Panc1 (cell line): ENCODE measurements around the gene ACER3. TPM values are rescaled to one million over a fixed set of nuclear protein-coding genes. Genes with fewer than 3 reads are reported as not detected.

Source experiments
- ATAC-seq: fragments of 200-7000 bp; cut with Tn5 transposase; 2 replicates; pipeline ENCODE4 v1.9.1; 2020; ENCODE audit warnings: mild to moderate bottlenecking, moderate library complexity
- BruUV-seq: library from RNA; stranded (reverse); fragments of 400-500 nt; replicated peaks from 2 replicates; lab custom pipeline; 2021; lab: Mats Ljungman, UMichigan
- CTCF ChIA-PET: fragments of 300-600 bp; sonication (Branson Sonifier 250); formaldehyde crosslinking; loops from one replicate; lab custom pipeline; 2022; ENCODE audit warnings: antibody characterized with exemption; lab: Charles Lee
- POLR2A ChIA-PET: fragments of 300-600 bp; sonication (Branson Sonifier 250); formaldehyde crosslinking; loops from one replicate; lab custom pipeline; 2022; ENCODE audit warnings: antibody characterized with exemption; lab: Charles Lee
- DNase-seq: peaks from one replicate; pipeline ENCODE4 v3.0.0-alpha.2; 2010; ENCODE audit warnings: low read depth, low spot score
- H3K27ac ChIP-seq: 2 replicates; pipeline ENCODE4 v1.5.1; 2011; ENCODE audit warnings: mild to moderate bottlenecking, low read length, inconsistent platforms
- H3K27me3 ChIP-seq: fragments of 200-500 bp; sonication (Bioruptor generic); 2 replicates; pipeline ENCODE4 v1.6.0; 2014; ENCODE audit warnings: low read length, inconsistent platforms; ENCODE audit not compliant: control insufficient read depth, insufficient read depth
- H3K36me3 ChIP-seq: fragments of 200-500 bp; sonication (Bioruptor generic); 2 replicates; pipeline ENCODE4 v1.5.1; 2014; ENCODE audit warnings: inconsistent platforms, mild to moderate bottlenecking, low read length, moderate library complexity; ENCODE audit not compliant: control insufficient read depth, insufficient read depth
- H3K4me1 ChIP-seq: 2 replicates; pipeline ENCODE4 v1.5.1; 2011; ENCODE audit warnings: inconsistent platforms, mild to moderate bottlenecking, low read length, moderate library complexity; ENCODE audit not compliant: control insufficient read depth, insufficient read depth
- H3K4me3 ChIP-seq, 2 experiments: 2 replicates each; pipeline ENCODE4 v1.5.1; 2011 to 2012; ENCODE audit warnings: low read depth in 2 of 2, low read length in 2 of 2, mild to moderate bottlenecking in 2 of 2, inconsistent platforms in 1 of 2, moderate library complexity in 1 of 2
- H3K9me3 ChIP-seq: fragments of 200-500 bp; sonication (Bioruptor generic); 2 replicates; pipeline ENCODE4 v1.5.1; 2014; ENCODE audit warnings: low read depth, mild to moderate bottlenecking, inconsistent platforms, low read length, moderate library complexity; ENCODE audit not compliant: control insufficient read depth, insufficient read depth
- POLR2AphosphoS5 ChIP-seq: IDR thresholded peaks from 2 replicates; pipeline ENCODE4 v1.6.1; 2012; ENCODE audit warnings: mild to moderate bottlenecking, low read depth, low read length, moderate library complexity
- SIN3A ChIP-seq: IDR thresholded peaks from 2 replicates; pipeline ENCODE4 v1.6.1; 2012; ENCODE audit warnings: low read depth, mild to moderate bottlenecking, low read length, moderate library complexity, borderline replicate concordance; ENCODE audit not compliant: insufficient read depth
- TCF7L2 ChIP-seq: IDR thresholded peaks from 2 replicates; pipeline ENCODE4 v1.6.1; 2011; ENCODE audit warnings: mild to moderate bottlenecking, low read depth, low read length, inconsistent platforms
- in situ Hi-C: cut with HindIII; loops from 2 replicates; pipeline ENCODE4 v1.10.0; 2016; ENCODE audit warnings: low sequenced_read_pairs, low pct_unique_long_range_greater_than_20kb
- intact Hi-C: fragments of 100-400 bp; cut with micrococcal nuclease; formaldehyde crosslinking; loops from one replicate; pipeline ENCODE4 v1.10.0; 2022; ENCODE audit not compliant: unreplicated experiment
- total RNA-seq: library from RNA; stranded (reverse); gene quantifications from one replicate; pipeline ENCODE4 v1.2.1, GENCODE V29; 2021; ENCODE audit not compliant: unreplicated experiment
- TF ChIP-seq, protein P1 (sequence below): fragments of 450-650 bp; IDR thresholded peaks from 2 replicates; pipeline ENCODE4 v1.5.1; 2017; ENCODE audit warnings: mild to moderate bottlenecking
- TF ChIP-seq, protein P2 (sequence below), 2 experiments: IDR thresholded peaks; 2 replicates each; pipeline ENCODE4 v1.6.1; 2011 to 2012; ENCODE audit warnings: low read depth in 2 of 2, control low read depth in 1 of 2, low read length in 1 of 2, mild to moderate bottlenecking in 1 of 2, moderate library complexity in 1 of 2; ENCODE audit not compliant: insufficient read depth in 1 of 2

Gene ACER3
- total RNA-seq, 1 experiment from 2014 or later = 41.8 TPM

DNA sequence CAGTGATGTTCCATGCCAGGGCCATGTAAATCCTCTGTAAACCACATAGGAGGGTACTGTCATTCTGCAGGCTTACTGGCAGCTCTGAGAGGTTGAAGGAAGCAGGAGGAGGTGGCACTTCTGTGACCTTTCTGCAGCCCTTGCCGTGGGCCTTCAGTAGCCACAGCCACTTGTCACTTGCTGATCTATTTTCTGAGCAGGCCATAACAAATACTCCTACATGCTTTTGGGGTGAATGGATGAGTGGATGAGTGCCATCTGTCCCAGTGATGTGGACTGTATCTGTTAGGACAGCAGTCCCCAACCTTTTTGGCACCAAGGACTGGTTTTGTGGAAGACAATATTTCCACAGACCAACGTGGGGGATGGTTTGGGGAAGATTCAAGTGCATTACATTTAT lies 183.6 kb downstream of the ACER3 start:
- H3K4me3 ChIP-seq = no peak overlapping the region
- intact Hi-C loops (no loop called here), in situ Hi-C loops (no loop called here)
- ChIA-PET POLR2A (no interaction called here), CTCF (interaction anchor here (0.6 to 1.9 kb wide), 4 partner anchors 20 to 125 kb away, joined by 3 to 13 read pairs (median 6); no protein-coding TSS in a partner anchor)
- no peaks in the 10 kb centered on the region for H3K9me3 ChIP-seq
- ATAC-seq (no peak), DNase-seq (no peak)
- TF ChIP-seq POLR2AphosphoS5 (no peak), SIN3A (no peak), TCF7L2 (no peak)
- TF ChIP-seq, protein P1, sequence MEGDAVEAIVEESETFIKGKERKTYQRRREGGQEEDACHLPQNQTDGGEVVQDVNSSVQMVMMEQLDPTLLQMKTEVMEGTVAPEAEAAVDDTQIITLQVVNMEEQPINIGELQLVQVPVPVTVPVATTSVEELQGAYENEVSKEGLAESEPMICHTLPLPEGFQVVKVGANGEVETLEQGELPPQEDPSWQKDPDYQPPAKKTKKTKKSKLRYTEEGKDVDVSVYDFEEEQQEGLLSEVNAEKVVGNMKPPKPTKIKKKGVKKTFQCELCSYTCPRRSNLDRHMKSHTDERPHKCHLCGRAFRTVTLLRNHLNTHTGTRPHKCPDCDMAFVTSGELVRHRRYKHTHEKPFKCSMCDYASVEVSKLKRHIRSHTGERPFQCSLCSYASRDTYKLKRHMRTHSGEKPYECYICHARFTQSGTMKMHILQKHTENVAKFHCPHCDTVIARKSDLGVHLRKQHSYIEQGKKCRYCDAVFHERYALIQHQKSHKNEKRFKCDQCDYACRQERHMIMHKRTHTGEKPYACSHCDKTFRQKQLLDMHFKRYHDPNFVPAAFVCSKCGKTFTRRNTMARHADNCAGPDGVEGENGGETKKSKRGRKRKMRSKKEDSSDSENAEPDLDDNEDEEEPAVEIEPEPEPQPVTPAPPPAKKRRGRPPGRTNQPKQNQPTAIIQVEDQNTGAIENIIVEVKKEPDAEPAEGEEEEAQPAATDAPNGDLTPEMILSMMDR = no peak
- TF ChIP-seq, protein P2, sequence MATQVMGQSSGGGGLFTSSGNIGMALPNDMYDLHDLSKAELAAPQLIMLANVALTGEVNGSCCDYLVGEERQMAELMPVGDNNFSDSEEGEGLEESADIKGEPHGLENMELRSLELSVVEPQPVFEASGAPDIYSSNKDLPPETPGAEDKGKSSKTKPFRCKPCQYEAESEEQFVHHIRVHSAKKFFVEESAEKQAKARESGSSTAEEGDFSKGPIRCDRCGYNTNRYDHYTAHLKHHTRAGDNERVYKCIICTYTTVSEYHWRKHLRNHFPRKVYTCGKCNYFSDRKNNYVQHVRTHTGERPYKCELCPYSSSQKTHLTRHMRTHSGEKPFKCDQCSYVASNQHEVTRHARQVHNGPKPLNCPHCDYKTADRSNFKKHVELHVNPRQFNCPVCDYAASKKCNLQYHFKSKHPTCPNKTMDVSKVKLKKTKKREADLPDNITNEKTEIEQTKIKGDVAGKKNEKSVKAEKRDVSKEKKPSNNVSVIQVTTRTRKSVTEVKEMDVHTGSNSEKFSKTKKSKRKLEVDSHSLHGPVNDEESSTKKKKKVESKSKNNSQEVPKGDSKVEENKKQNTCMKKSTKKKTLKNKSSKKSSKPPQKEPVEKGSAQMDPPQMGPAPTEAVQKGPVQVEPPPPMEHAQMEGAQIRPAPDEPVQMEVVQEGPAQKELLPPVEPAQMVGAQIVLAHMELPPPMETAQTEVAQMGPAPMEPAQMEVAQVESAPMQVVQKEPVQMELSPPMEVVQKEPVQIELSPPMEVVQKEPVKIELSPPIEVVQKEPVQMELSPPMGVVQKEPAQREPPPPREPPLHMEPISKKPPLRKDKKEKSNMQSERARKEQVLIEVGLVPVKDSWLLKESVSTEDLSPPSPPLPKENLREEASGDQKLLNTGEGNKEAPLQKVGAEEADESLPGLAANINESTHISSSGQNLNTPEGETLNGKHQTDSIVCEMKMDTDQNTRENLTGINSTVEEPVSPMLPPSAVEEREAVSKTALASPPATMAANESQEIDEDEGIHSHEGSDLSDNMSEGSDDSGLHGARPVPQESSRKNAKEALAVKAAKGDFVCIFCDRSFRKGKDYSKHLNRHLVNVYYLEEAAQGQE (IDR thresholded peaks at IDR 0.05; ENCODE audit: insufficient read depth in 1 of 2, low read depth in 2 of 2, low read length in 1 of 2) = no peak
- H3K36me3 ChIP-seq = no peaks in the 10 kb centered on the region
- no peaks in the 10 kb centered on the region for H3K27me3 ChIP-seq
- no peak overlapping the region for H3K27ac ChIP-seq
- peaks cover 7% of the 10 kb centered on the region for H3K4me1 ChIP-seq
- no TSS peak for BruUV-seq

DNA sequence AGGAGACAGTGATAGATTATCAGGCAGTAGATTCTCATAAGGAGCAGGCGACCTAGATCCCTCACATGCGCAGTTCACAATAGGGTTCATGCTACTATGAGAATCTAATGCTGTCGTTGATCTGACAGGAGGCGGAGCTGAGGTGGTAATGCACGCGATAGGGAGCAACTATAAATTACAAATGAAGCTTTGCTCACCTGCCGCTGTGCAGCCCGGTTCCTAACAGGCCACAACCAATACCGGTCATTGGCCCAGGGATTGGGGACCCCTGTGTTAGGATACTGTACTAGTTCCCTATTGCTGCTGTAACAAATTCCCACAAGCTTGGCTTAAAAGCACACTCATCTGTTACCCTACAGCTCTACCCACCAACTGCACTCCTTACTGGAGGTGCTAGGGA lies 184.2 kb downstream of the ACER3 start:
- ATAC-seq (no peak), DNase-seq (no peak)
- ChIA-PET POLR2A (no interaction called here), CTCF (interaction anchor here (0.6 to 1.9 kb wide), 5 partner anchors 14 to 125 kb away, joined by 3 to 13 read pairs (median 3); no protein-coding TSS in a partner anchor)
- TF ChIP-seq TCF7L2 = no peak
- TF ChIP-seq POLR2AphosphoS5 = no peak
- TF ChIP-seq, protein P1 = no peak
- TF ChIP-seq SIN3A = no peak
- TF ChIP-seq, protein P2 (IDR thresholded peaks at IDR 0.05; ENCODE audit: insufficient read depth in 1 of 2, low read depth in 2 of 2, low read length in 1 of 2) = no peak
- no TSS peak for BruUV-seq
- Histone ChIP-seq H3K27me3 (no peaks in the 10 kb centered on the region), H3K36me3 (no peaks in the 10 kb centered on the region), H3K9me3 (no peaks in the 10 kb centered on the region), H3K27ac (no peak overlapping the region), H3K4me3 (no peak overlapping the region), H3K4me1 (peaks cover 7% of the 10 kb centered on the region)
- in situ Hi-C loops (no loop called here), intact Hi-C loops (loop anchor here (5.0 kb wide), 1 partner anchor 67 kb away; no protein-coding TSS in a partner anchor)
